Right ventricle myocardium superior (tissue), 1 donor: ENCODE results near the gene TTLL12. TPM values are rescaled to one million over a fixed set of nuclear protein-coding genes. Genes with fewer than 3 reads are reported as not detected.
"Not testable (repeated sequence)": the region's sequence is repeated elsewhere in the genome, so short reads cannot be mapped to it uniquely, and the experiment has no call there.

Experiments used
- ATAC-seq: fragments of 200-7000 bp; cut with Tn5 transposase; one replicate; pipeline ENCODE4 v1.9.1; 2020; ENCODE audit warnings: mild to moderate bottlenecking; ENCODE audit not compliant: poor library complexity
- DNase-seq: peaks from one replicate; pipeline ENCODE4 v3.0.0-alpha.2; 2020
- intact Hi-C: fragments of 100-400 bp; cut with DNase I; formaldehyde crosslinking; loops from one replicate; pipeline ENCODE4 v1.11.2; 2022
- total RNA-seq: library from RNA; stranded (reverse); fragmentation: NEBNext Ultra II Directional; extraction: Animal tissue kit (Norgen Biotek cat#: 25700); gene quantifications from one replicate; pipeline ENCODE4 v1.2.1, GENCODE V29; 2021
- donor health status: DM: no; HTN: yes; CAD: no; lungs with severe emphysema.

The TTLL12 gene
- total RNA-seq, 1 donor from 2014 or later = 11.1 TPM

GRCh38 chr22:43146332-43146731, 40.6 kb downstream of the TTLL12 start:
- ATAC-seq, intact Hi-C loops: not testable (repeated sequence)
- DNase-seq = peak; percentile 74

- DNase-seq, ATAC-seq, intact Hi-C loops: not testable (repeated sequence)
Measured at GRCh38 chr22:43145371-43145770, 41.6 kb downstream of the TTLL12 start.

DNA sequence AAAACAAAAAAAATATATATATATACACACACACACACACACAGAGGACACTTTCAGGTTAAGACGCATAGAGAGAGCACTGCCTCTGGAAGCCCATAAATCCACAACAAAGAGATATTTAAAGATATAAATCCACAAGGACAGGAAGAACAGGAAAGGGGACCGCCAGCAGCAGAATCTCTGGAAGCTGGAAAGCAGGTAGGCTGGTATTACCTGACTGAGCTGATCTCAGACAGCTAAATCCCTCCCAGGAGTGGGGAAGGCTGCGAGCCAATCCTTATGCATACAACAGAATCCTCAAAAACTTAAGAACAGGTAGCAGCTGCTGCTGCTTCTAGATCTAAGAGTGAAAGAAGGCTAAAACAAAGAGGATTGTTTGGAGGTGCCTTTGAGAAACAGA, 42.0 kb downstream of the TTLL12 start:
- ATAC-seq (no peak), DNase-seq (no peak)
- intact Hi-C loops = no loop called here

- ATAC-seq (peak; percentile 96), DNase-seq (peak; percentile 91)
- intact Hi-C loops = no loop called here
Measured at GRCh38 chr22:43142880-43143562, 43.9 kb downstream of the TTLL12 start, which contains the start of gene MCAT. MCAT (minus strand) TSS chr22:43143398; CDS start chr22:43143348, 50 bp downstream.

- DNase-seq (no peak), ATAC-seq (peak; percentile 53)
- intact Hi-C loops = no loop called here
Measured at GRCh38 chr22:43136801-43137200, 50.1 kb downstream of the TTLL12 start.

DNA sequence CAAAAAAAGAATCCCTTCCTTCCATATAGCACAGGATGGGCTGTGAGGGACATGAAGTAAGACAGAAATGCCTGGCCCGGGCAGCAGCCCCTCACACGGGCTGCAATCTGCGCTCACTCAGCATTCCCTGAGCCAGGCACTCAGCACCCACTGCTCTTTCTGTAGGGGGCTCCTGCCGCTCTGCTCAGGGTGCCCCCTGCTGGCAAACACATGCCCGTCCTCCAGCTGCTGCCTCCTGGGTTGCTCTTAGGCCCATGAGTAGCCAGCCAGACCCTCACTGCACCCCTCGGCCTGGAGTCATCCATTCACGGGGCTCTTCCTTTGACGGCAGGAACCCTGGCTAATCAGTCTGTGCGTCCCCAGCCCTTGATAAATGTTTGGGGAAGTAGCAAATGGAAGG, 50.7 kb downstream of the TTLL12 start:
- peak; percentile 72 for DNase-seq

DNA sequence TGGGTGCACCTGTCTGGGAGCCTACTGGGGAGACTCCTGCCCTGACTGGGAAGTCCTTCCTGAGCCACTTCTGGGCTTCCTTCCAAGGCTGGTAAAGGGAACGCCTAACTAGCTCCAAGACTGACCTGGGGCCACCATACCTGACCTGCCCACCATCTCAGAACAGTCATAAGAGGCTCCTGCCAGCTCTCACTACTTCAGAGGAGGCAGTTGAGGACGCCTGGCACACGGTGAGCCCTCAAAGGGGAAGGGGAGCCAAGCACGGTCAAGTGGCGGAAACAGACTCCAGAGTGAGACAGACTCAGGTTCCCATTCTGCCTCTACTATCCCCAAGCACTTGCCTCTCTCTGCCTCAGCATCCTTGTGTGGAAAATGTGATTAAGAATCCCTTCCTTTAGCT, 51.4 kb downstream of the TTLL12 start:
- ATAC-seq = no peak
- DNase-seq = no peak
- intact Hi-C loops = no loop called here

More for the DNA sequence above, 50.7 kb downstream of the TTLL12 start:
- intact Hi-C loops = no loop called here
- ATAC-seq = peak; percentile 63

GRCh38 chr22:43134553-43134952, 52.4 kb downstream of the TTLL12 start:
- no peak for DNase-seq
- no peak for ATAC-seq
- intact Hi-C loops = no loop called here

GRCh38 chr22:43133401-43133800, 53.5 kb downstream of the TTLL12 start:
- no peak for DNase-seq
- intact Hi-C loops = no loop called here
- no peak for ATAC-seq

DNA sequence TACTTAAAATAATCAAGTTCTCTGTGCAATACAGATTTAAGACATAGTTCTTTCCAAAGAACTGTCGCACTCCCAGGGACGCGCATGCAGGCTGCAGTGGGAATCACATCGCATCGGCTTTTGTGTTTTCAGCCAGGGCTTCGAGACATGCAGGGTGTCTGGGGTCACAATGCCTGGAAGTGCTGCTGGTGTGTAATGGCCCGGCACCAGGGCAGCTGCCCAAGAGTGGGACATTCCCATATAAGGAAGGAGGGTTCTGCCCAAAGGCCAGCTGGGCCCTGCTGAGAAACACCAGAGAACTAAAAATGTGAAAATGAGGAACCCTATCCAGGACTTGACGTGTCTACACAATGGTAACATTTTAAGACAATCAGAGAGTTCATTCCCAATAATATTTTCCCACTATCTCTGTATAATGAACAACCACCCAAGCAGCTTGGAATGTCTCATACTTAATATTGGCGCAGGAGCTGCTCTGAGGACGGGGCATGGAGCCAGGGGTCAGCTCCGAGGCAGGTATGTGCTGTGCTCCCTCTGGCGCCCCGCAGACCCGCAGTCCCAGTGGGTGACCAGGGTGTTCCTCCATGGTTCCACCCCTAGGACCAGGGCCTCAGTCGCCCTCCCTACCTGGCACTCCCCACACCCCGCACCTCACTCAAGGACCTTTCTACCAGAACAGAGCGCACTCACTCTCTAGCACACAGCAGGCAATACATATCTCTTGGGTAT, 55.0 kb downstream of the TTLL12 start:
- DNase-seq = peak; percentile 68

GRCh38 chr22:43129426-43130425, 57.2 kb downstream of the TTLL12 start:
- intact Hi-C loops = no loop called here
- DNase-seq = no peak

More for the DNA sequence above, 55.0 kb downstream of the TTLL12 start:
- intact Hi-C loops = no loop called here
- peak; percentile 61 for ATAC-seq

GRCh38 chr22:43128928-43129424, 58.0 kb downstream of the TTLL12 start:
- DNase-seq = no peak
- intact Hi-C loops = no loop called here
- ATAC-seq = no peak

More at GRCh38 chr22:43129426-43130425, 57.2 kb downstream of the TTLL12 start:
- ATAC-seq = no peak

DNA sequence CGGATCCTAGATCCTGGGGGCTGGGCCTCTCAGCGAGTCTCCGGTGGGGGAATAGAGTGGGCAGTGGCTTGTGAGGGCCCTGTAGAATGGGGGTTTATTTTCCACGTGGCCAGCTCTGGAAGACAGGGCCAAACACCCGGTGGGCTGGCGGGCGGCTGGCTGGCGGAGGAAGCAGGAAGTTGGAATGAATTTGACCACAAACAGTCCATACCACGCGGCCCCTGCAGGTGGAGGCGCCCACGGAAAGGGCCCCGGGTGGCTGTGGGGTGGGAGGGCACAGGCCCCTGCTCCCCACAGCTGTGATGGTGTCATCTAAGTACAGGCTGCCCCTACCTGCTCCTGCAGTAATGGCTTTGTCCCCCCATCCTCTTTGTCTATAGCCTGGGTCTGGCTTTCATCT, 58.8 kb downstream of the TTLL12 start:
- intact Hi-C loops = no loop called here
- no peak for ATAC-seq

GRCh38 chr22:43127166-43127908, 59.6 kb downstream of the TTLL12 start:
- no peak for ATAC-seq
- intact Hi-C loops = no loop called here
- no peak for DNase-seq

More for the DNA sequence above, 58.8 kb downstream of the TTLL12 start:
- no peak for DNase-seq

- intact Hi-C loops = no loop called here
- no peak for DNase-seq
- ATAC-seq = peak; percentile 15
Measured at GRCh38 chr22:43126501-43127165, 60.3 kb downstream of the TTLL12 start.

DNA sequence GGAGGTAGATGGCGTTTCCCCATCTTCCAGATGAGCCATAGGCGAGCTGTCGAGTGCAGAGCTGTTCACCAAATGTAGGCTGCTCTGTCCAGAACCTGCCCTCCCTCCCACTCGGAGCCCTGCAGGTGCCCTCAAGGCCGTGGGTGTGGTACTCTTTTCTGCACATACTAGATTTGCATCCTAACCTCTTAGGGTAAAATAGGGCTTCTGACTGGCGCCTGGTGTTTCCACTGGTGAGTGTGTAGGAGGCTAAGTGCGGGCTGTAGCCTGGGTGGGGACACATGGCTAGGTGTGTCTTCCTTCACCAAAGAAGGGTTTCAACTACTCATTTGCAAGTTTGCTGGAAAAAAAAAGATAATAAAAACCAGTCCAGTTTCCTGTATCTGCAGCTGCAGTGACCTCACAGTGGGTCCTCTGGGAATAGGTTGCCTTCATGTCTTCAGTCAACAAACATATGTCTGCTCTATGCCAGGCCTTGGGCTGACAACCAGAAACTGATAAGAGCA, 67.9 kb downstream of the TTLL12 start:
- no peak for DNase-seq
- no peak for ATAC-seq
- intact Hi-C loops = no loop called here
